Liver (tissue), 3 donors: Measurements from ENCODE around the gene PLA2G4B.

Source experiments
- EGR1 ChIP-seq, 2 donors: IDR thresholded peaks; 2 replicates each; pipeline ENCODE4 v1.6.1; 2016 to 2018; ENCODE audit warnings: antibody characterized with exemption in 2 of 2, low read depth in 2 of 2
- RXRA ChIP-seq, 2 donors: IDR thresholded peaks; 2 replicates each; pipeline ENCODE4 v1.6.1; 2017 to 2018; ENCODE audit warnings: antibody characterized with exemption in 2 of 2, mild to moderate bottlenecking in 1 of 2
- SP1 ChIP-seq: IDR thresholded peaks from 2 replicates; pipeline ENCODE4 v1.6.1; 2018; ENCODE audit warnings: antibody characterized with exemption, mild to moderate bottlenecking
- TF ChIP-seq, protein P1 (sequence below): IDR thresholded peaks from 2 replicates; pipeline ENCODE4 v1.6.1; 2016; ENCODE audit warnings: antibody characterized with exemption
- TF ChIP-seq, protein P2 (sequence below): fragments of 150-350 bp; IDR thresholded peaks from 2 replicates; pipeline ENCODE4 v1.5.1; 2017; ENCODE audit warnings: improper control_type of control experiment, low read depth, low read length; ENCODE audit not compliant: missing input control
- donor health status: healthy.
- donor health status: healthy.

DNA sequence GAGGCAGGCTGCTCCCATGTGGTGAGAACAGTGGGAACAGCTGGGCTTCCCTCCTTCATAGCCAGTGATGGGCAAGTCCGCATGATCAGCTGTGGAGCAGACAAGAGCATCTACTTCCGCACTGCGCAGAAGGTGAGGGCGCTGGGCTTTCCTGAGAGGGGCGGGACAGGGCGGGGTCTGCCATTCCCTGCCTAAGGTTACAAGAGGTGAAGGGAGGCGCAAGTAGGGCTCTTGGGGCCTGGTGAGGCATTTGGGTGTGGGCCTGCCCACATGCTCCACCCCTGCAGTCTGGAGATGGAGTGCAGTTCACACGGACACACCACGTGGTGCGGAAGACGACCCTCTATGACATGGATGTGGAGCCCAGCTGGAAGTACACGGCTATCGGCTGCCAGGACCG is 21.3 kb upstream of the PLA2G4B start:
- TF ChIP-seq EGR1 (IDR thresholded peaks at IDR 0.05; ENCODE audit: low read depth in 2 of 2): no peak
- TF ChIP-seq, protein P1, sequence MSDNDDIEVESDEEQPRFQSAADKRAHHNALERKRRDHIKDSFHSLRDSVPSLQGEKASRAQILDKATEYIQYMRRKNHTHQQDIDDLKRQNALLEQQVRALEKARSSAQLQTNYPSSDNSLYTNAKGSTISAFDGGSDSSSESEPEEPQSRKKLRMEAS: no peak
- TF ChIP-seq, protein P2, sequence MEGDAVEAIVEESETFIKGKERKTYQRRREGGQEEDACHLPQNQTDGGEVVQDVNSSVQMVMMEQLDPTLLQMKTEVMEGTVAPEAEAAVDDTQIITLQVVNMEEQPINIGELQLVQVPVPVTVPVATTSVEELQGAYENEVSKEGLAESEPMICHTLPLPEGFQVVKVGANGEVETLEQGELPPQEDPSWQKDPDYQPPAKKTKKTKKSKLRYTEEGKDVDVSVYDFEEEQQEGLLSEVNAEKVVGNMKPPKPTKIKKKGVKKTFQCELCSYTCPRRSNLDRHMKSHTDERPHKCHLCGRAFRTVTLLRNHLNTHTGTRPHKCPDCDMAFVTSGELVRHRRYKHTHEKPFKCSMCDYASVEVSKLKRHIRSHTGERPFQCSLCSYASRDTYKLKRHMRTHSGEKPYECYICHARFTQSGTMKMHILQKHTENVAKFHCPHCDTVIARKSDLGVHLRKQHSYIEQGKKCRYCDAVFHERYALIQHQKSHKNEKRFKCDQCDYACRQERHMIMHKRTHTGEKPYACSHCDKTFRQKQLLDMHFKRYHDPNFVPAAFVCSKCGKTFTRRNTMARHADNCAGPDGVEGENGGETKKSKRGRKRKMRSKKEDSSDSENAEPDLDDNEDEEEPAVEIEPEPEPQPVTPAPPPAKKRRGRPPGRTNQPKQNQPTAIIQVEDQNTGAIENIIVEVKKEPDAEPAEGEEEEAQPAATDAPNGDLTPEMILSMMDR: no peak
- TF ChIP-seq RXRA (IDR thresholded peaks at IDR 0.05): no peak
- TF ChIP-seq SP1: no peak
